ENCODE data around the gene PIP5K1A. TPM values are rescaled to one million over a fixed set of nuclear protein-coding genes. Genes with fewer than 3 reads are reported as not detected.
A peak's percentile ranks its signal among the peaks of the same experiment; 100 is the strongest.

PIP5K1A gene
- total RNA-seq, 1 donor, result 67.7 TPM

DNA sequence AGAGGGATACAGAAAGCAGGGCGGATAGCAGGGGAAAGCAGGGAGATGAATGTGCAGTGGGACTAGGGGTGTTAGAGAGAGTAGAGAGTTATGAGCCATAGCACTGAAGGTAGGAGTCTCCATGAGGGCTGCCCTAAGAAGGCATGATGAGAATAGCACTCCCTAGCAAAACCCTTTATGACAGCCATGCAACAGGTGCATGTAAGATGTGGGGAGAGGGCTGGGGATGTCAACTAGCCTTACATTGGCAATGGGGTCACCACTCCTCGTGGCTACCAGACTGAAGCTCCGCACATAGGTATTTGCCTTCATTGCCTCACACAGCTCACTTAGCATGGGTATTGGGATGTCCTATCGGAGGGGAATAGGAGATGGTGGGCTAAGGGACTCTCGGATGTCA lies 27.2 kb upstream of the PIP5K1A start:
- no peak for DNase-seq (ENCODE audit: insufficient read length, low spot score, missing footprints)
- peaks cover 34% of the 10 kb centered on the region for H3K36me3 ChIP-seq (ENCODE audit: insufficient read depth, low read length)
- H3K4me2 ChIP-seq (ENCODE audit: insufficient read depth, low read length), result no peak overlapping the region
- no peaks in the 10 kb centered on the region for H4K20me1 ChIP-seq (ENCODE audit: insufficient read depth, low read length)
- peaks cover 15% of the 10 kb centered on the region for H3K79me2 ChIP-seq (ENCODE audit: insufficient read depth, low read length)
- H3K27ac ChIP-seq (ENCODE audit: low read depth, low read length), result no peak overlapping the region
- no peaks in the 10 kb centered on the region for H3K9me3 ChIP-seq (ENCODE audit: low read depth, low read length)
- TF ChIP-seq, protein P1, sequence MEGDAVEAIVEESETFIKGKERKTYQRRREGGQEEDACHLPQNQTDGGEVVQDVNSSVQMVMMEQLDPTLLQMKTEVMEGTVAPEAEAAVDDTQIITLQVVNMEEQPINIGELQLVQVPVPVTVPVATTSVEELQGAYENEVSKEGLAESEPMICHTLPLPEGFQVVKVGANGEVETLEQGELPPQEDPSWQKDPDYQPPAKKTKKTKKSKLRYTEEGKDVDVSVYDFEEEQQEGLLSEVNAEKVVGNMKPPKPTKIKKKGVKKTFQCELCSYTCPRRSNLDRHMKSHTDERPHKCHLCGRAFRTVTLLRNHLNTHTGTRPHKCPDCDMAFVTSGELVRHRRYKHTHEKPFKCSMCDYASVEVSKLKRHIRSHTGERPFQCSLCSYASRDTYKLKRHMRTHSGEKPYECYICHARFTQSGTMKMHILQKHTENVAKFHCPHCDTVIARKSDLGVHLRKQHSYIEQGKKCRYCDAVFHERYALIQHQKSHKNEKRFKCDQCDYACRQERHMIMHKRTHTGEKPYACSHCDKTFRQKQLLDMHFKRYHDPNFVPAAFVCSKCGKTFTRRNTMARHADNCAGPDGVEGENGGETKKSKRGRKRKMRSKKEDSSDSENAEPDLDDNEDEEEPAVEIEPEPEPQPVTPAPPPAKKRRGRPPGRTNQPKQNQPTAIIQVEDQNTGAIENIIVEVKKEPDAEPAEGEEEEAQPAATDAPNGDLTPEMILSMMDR (IDR thresholded peaks at IDR 0.05; ENCODE audit: extremely low read depth, low read depth, low read length), result no peak
- H3K4me1 ChIP-seq (ENCODE audit: insufficient read depth, low read length), result peaks cover 13% of the 10 kb centered on the region
- H3K27me3 ChIP-seq (ENCODE audit: insufficient read depth, low read length), result no peaks in the 10 kb centered on the region
- H3K4me3 ChIP-seq (ENCODE audit: insufficient read depth, low read length), result no peak overlapping the region
- H2AFZ ChIP-seq (ENCODE audit: low read length), result no peak overlapping the region

DNA sequence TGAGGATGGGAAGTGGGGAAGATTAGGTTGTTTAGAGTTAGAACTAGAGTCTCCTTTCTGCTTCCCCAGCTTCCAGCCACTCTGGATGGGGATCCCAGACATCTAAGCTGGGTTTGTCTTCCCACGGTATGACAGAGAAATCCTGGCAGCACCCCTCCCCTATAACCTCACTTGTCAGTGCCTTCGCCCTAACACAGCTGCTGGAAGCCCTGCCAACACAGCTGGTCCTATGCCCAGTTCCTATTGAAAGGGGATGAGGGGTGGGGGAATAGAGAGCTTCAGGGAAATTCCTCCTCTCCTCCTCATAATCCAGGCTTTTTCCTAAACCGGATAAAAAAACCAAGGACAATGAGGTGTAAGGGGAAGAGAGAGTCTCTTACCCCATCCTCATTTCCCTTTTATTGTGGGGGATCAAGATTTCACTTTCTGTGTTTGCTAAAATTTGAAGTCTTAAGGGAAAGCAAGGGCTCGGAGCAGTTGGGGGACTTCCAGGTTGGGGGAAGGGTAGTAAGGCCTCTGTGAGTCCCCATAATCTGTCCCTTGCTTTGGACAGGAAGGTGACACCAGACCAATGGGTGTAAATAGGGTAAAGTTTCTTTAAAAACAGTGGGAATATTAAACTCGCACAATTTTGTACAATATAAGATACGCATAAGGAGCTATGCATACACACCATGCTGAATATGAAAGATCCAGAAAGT lies 23.2 kb upstream of the PIP5K1A start:
- H3K4me2 ChIP-seq (ENCODE audit: insufficient read depth, low read length), result no peak overlapping the region
- TF ChIP-seq, protein P1 (IDR thresholded peaks at IDR 0.05; ENCODE audit: extremely low read depth, low read depth, low read length), result no peak
- H4K20me1 ChIP-seq (ENCODE audit: insufficient read depth, low read length), result no peaks in the 10 kb centered on the region
- peaks cover 48% of the 10 kb centered on the region for H3K36me3 ChIP-seq (ENCODE audit: insufficient read depth, low read length)
- H3K4me3 ChIP-seq (ENCODE audit: insufficient read depth, low read length), result no peak overlapping the region
- H3K27me3 ChIP-seq (ENCODE audit: insufficient read depth, low read length), result no peaks in the 10 kb centered on the region
- no peak overlapping the region for H2AFZ ChIP-seq (ENCODE audit: low read length)
- peak; percentile 27 for DNase-seq (ENCODE audit: insufficient read length, low spot score, missing footprints)
- no peaks in the 10 kb centered on the region for H3K79me2 ChIP-seq (ENCODE audit: insufficient read depth, low read length)
- H3K9me3 ChIP-seq (ENCODE audit: low read depth, low read length), result no peaks in the 10 kb centered on the region
- H3K4me1 ChIP-seq (ENCODE audit: insufficient read depth, low read length), result peaks cover 6% of the 10 kb centered on the region
- no peak overlapping the region for H3K27ac ChIP-seq (ENCODE audit: low read depth, low read length)

DNA sequence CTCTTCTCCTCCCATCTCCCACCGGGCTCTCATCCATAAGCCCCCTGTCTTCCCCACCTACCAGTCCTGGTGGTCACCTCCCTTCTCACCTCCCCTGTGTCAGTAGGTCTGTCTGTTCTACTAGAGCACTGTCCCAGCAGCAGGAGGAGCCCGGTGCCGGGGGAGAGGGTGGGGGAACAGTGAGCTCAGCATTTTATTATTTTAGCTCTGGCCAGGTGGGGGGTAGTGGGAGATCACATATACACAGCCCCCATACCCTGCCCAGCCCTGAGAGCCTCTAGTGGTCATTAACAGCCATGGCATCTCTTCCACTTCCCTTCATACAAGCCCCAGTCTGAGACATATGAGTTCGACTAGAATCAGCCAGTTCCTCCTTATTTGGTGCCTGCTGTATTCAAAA lies 22.5 kb upstream of the PIP5K1A start, which contains the start of gene TMOD4:
TMOD4 (minus strand) TSS at position 119 of the 400 bp plus-strand sequence. CDS start 1,106 bp downstream, outside the sequence.
- no peaks in the 10 kb centered on the region for H4K20me1 ChIP-seq (ENCODE audit: insufficient read depth, low read length)
- TF ChIP-seq, protein P1 (IDR thresholded peaks at IDR 0.05; ENCODE audit: extremely low read depth, low read depth, low read length), result peak; percentile 55
- H3K27ac ChIP-seq (ENCODE audit: low read depth, low read length), result no peak within 1 kb of the TSS
- no peak within 1 kb of the TSS for H2AFZ ChIP-seq (ENCODE audit: low read length)
- H3K4me2 ChIP-seq (ENCODE audit: insufficient read depth, low read length), result no peak within 1 kb of the TSS
- H3K79me2 ChIP-seq (ENCODE audit: insufficient read depth, low read length), result no peaks in the 10 kb centered on the region
- peaks cover 6% of the 10 kb centered on the region for H3K4me1 ChIP-seq (ENCODE audit: insufficient read depth, low read length)
- no peak within 1 kb of the TSS for H3K4me3 ChIP-seq (ENCODE audit: insufficient read depth, low read length)
- DNase-seq (ENCODE audit: insufficient read length, low spot score, missing footprints), result peak; percentile 83
- no peaks in the 10 kb centered on the region for H3K9me3 ChIP-seq (ENCODE audit: low read depth, low read length)
- no peaks in the 10 kb centered on the region for H3K27me3 ChIP-seq (ENCODE audit: insufficient read depth, low read length)
- H3K36me3 ChIP-seq (ENCODE audit: insufficient read depth, low read length), result peaks cover 46% of the 10 kb centered on the region

DNA sequence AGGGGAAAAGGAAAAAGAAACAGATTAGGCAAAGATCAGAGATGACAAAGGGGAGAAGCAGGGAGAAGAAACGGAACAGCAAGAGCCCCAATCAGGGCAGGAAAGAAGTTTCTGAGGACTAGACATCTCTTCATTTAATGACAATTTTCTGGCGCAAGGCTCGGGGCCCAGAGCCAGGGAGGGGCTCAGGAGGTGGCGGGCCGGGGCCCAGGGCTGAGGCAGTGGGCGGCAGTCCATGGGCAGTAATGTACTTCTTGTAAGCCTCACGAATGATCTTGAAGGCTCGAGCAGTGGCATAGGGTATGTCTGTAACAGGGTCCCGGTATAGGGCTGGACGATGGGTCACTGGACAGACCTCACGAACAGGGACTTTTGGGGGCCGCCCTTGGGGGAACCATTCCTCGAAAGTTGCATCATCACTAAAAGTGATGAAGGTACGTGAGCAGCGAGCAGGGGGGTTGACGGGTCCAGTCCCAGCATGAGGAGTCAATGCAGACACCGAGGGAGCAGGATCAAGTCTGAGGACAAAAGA lies 21.8 kb upstream of the PIP5K1A start:
- Histone ChIP-seq H3K27ac (ENCODE audit: low read depth, low read length) (no peak overlapping the region), H3K4me1 (ENCODE audit: insufficient read depth, low read length) (peaks cover 6% of the 10 kb centered on the region), H3K4me3 (ENCODE audit: insufficient read depth, low read length) (no peak overlapping the region), H2AFZ (ENCODE audit: low read length) (no peak overlapping the region), H3K79me2 (ENCODE audit: insufficient read depth, low read length) (no peaks in the 10 kb centered on the region), H3K9me3 (ENCODE audit: low read depth, low read length) (no peaks in the 10 kb centered on the region), H4K20me1 (ENCODE audit: insufficient read depth, low read length) (no peaks in the 10 kb centered on the region), H3K4me2 (ENCODE audit: insufficient read depth, low read length) (no peak overlapping the region), H3K27me3 (ENCODE audit: insufficient read depth, low read length) (no peaks in the 10 kb centered on the region), H3K36me3 (ENCODE audit: insufficient read depth, low read length) (peaks cover 46% of the 10 kb centered on the region)
- TF ChIP-seq, protein P1 (IDR thresholded peaks at IDR 0.05; ENCODE audit: extremely low read depth, low read depth, low read length), result no peak
- no peak for DNase-seq (ENCODE audit: insufficient read length, low spot score, missing footprints)

Measured in osteoblast (primary cell).